CD4-positive, alpha-beta T cell treated with Interleukin-10 for 1 hour (primary cell): ENCODE data around the gene DNAJB2.
"Not testable (repeated sequence)": the region's sequence is repeated elsewhere in the genome, so short reads cannot be mapped to it uniquely, and the experiment has no call there.

Experiments
- DNase-seq: peaks from one replicate; pipeline ENCODE4 v3.0.0-alpha.2; 2020

The DNAJB2 gene

GRCh38 chr2:219279151-219279915, at the start of gene DNAJB2:
Gene DNAJB2 (plus strand): TSS chr2:219279366. CDS start chr2:219279834, 468 bp downstream.
- peak; percentile 99 for DNase-seq

DNA sequence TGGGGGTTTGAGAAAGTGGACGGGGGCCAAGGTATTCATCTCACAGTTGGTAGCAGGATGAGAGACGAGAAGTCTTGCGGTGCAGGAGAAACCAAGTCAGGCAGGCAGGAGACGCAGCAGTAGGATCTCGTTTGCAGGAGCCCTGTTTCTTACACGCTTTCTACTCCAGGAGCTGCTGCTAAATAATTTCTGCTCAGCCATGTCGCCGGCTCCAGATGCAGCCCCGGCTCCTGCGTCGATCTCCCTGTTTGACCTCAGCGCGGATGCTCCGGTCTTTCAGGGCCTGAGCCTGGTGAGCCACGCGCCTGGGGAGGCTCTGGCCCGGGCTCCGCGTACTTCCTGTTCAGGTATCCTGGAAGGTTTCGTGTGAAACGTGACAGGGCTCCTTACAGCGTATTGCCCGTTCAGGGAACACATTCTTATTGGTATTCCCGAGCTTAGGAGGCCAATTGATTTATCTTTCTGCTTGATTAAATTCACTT, 49.1 kb upstream of the DNAJB2 start:
- DNase-seq = peak; percentile 35

DNA sequence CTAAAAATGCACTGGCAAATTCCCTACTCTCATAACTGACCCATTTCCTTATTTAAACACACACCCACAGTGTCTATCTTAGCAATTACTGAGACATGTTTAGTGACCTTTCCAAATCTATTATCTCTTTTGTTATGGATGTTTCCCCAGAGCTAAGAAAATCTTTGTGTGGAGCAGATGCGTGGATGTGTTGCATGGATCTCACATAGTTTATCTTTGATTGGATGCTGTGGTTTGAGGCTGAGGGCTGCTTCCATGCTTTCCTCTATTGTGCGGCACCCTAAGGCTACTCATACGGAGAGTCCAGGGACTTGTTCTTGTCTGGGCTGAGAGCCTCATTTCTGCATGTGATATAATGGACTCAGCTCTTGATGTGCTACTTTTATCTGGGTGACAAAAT, 44.8 kb upstream of the DNAJB2 start:
- DNase-seq = no peak

DNA sequence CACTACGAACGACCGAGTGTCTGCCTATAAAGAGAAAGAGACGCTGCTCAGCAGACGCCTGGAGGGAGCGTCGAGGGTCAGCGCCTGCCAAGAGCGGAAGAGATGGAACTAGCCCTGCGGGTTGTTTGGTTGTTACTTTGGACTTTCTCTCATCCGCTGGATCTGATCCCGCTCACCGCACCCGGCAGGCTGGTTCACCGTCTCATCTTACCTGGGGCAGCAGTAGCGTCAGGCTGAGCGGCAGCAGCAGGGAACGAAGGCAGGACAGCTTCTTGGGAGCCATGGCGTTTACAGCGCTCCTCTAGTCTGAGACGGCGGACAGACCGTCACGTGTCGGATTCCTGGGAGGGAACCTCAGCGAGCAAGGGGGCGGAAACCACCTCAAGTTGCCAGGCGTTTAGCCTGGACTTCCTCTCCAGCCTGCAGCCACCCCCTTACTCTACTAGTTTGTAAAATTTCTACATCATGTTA, 35.8 kb upstream of the DNAJB2 start:
- no peak for DNase-seq

DNA sequence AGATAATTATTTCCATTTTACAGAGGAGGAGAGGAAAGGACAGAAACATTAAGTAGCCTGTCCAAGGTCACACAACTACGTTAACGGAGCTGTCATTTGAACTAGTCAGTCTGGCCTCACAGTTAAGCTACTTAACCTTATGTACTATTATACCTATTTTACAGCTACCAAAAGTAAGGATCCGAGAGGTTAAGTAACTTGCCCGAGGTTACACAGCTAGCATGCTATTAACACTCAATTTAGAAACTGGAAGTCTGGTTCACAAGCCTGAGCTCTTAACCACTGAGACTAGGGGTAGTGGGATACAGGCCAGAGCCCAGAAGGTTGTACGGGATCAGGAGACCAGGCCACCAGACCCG, 34.4 kb upstream of the DNAJB2 start:
- no peak for DNase-seq

- peak; percentile 88 for DNase-seq
These were observed 33.8 kb upstream of the DNAJB2 start, which contains the start of the genes GLB1L and STK16 for GRCh38 chr2:219245148-219245898. Gene GLB1L (minus strand): TSS chr2:219245444. CDS start chr2:219243573, 1,871 bp downstream. Gene STK16 (plus strand): TSS chr2:219245479. CDS start chr2:219246000, 521 bp downstream.

DNA sequence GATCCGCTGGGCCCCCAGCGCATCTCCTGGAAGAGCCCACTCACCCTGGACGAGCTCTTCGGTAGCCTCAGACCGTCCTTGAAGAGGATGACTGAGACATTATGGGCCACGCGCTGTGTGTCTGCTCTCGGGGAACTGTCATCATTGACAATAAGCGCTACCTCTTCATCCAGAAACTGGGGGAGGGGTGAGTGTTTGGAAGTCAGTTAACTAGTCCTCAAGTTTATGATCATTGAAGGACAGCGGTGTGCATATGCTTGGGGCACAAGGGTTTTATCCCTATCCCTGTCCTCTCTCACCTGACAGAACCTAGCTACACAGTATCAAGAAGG, 33.3 kb upstream of the DNAJB2 start:
- no peak for DNase-seq

- no peak for DNase-seq
These were observed 32.6 kb upstream of the DNAJB2 start for GRCh38 chr2:219246559-219246958.

DNA sequence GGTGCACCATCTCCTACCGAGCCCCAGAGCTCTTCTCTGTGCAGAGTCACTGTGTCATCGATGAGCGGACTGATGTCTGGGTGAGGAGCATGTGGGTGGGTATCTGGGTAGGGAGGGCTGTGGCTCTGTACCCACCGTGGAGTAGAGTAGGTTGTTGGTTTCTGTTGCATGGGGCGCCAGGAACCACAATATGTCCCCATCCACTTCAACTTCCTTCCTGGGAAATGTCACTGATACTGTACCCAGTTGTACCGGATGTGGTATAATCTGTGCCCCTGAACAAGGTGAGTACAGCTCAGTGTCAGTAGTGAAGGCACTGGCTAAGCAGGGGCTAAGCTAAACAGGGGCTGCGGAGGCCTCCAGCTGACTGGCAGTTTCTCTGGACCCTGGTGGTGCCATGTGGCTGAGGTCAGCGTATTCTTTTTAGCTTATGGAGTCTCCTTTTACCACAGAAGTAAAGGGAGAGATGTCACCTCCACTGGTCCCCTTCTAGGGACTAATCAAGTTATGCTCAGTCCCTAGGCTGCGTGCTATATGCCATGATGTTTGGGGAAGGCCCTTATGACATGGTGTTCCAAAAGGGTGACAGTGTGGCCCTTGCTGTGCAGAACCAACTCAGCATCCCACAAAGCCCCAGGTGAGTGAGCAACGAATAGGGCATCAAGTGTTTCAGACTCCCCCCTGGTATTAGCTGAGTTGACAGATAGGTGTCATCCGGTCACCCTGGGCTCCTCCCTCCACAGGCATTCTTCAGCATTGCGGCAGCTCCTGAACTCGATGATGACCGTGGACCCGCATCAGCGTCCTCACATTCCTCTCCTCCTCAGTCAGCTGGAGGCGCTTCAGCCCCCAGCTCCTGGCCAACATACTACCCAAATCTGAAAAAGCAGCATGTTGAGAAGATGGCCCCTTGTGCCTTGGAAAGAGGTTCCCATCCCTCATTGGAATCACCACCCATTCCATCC, 31.2 kb upstream of the DNAJB2 start:
- peak; percentile 80 for DNase-seq

DNA sequence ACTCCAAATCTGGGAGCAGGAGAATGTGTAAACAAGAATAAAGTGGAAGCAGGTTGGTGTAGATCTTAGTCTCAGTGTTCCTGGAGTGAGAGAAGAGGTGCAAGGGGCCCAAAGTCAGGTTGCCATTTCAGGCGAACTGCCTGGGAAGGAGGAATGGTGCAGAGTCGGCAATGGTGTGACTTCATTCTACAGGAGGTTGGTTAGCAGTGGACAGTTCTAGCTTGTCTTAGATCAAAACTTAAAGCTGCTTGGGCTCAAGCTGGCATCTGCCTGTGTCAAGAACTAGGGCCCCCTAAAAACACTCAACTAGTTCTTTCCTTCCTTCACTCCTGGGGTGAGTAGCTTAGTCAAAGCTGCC, 30.3 kb upstream of the DNAJB2 start:
- DNase-seq = no peak

- peak; percentile 65 for DNase-seq
These were observed 29.8 kb upstream of the DNAJB2 start for GRCh38 chr2:219249203-219249980.

DNA sequence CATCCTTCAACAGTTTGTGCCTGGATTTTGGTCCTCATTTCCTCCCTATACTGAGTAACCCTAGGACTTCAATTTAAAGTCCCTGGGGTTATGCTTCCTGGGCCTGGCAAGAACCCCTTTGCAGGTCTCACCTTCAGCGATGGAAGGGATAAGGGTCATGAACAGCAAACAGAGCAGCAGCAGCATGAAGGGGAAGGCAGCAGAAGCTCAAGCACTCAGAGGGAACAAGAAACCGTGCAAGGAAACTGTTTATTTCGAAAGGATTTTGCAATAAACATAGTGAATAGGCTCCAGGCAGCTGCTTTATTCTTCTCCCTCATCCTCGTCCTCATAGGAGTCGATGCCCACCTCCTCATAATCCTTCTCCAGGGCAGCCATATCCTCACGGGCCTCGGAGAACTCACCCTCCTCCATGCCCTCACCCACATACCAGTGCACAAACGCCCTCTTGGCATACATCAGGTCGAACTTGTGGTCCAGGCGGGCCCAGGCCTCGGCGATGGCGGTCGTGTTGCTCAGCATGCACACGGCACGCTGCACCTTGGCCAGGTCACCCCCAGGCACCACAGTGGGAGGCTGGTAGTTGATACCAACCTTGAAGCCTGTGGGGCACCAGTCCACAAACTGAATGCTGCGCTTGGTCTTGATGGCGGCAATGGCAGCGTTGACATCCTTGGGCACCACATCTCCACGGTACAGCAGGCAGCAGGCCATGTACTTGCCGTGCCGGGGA, 29.0 kb upstream of the DNAJB2 start:
- no peak for DNase-seq

- no peak for DNase-seq
These were observed 27.5 kb upstream of the DNAJB2 start for GRCh38 chr2:219251656-219252055.

GRCh38 chr2:219252084-219252483, 27.1 kb upstream of the DNAJB2 start:
- peak; percentile 25 for DNase-seq

DNA sequence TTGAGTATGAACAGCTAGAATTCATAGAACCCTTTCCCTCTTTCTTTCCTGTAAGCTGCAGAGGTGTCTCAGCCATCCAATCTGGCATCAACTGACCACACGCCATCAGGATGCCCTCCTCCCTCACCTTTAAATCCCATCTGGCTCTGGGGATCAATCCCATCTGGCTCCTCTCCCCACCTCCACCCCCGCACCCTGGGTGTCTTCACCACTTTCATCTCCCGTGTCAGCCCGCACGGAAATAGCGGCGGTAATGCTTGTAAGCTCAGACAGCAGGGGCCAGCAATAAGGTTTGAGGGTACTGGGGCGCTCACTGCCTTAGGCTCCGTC, 26.6 kb upstream of the DNAJB2 start:
- DNase-seq = no peak

GRCh38 chr2:219252900-219253752, 26.0 kb upstream of the DNAJB2 start, which contains the start of gene TUBA4B:
Gene TUBA4B (plus strand): TSS chr2:219253243. CDS start chr2:219253408, 165 bp downstream.
- peak; percentile 50 for DNase-seq

DNA sequence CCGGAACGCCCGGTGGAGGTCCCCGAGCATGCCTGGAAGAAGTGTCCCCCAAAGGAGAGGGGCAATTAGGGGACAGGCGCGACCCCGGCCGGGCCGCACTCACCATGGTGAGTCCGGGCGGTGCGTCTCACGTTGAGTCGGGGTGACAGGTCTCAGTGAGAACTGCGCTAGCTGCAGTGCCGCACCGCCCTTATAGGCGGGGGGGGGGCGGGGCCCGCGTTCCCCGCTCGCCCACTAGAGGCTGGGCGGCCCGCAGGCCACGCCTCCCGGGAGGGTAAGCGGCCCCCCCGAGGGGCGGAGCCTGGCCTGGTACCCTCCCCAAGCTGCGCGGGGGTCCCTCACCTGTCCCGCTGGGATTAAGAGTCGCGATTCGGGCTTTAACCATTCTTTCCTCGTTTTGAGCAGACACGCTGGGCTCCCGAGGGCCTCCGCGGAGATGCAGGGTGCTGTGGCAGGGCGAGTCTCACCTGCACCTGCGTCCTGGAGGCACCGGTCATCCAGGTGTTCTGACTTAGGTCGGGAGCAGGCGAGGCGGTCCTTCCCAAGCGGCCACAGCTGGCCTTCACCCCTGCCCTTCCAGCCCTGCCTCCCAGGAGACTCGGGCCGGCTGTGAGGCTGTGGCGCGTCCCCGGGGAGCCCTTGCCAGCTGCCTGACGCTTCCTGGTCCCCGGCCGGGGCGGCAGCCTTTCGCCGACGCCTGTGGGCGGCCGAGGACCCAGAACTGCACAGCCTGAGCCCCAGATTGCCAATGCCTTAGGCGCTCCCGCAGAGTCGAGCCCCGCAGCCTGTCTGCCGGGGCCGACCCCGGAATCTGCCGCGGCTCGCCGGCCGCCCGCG, 25.2 kb upstream of the DNAJB2 start, which contains the start of gene TUBA4A:
Gene TUBA4A, minus strand, starts transcription at position 166 of the 837 bp plus-strand sequence. Its CDS starts 60 bp downstream, at position 106.
- DNase-seq = peak; percentile 93

GRCh38 chr2:219254590-219255201, 24.5 kb upstream of the DNAJB2 start:
- DNase-seq = peak; percentile 60

DNA sequence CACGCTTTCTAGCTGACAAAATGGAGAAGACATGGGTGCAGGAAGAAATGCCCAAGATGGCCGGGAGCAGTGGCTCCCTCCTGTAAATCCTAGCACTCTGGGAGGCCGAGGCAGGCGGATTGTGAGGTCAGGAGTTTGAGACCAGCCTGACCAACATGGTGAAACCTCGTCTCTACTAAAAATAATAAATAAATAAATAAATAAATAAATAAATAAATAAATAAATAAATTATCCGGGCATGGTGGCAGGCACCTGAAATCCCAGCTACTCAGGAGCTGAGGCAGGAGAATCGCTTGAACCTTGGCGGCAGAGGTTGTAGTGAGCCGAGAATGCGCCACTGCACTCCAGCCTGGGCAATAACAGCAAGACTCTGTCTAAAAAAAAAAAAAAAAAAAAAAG, 20.2 kb upstream of the DNAJB2 start:
- DNase-seq = not testable (repeated sequence)
